ENCODE measurements around the gene SPATA31C1.
"Not testable (repeated sequence)": the region's sequence is repeated elsewhere in the genome, so short reads cannot be mapped to it uniquely, and the experiment has no call there.

SPATA31C1 gene

GRCh38 chr9:87894998-87895625 lies 22.6 kb upstream of the SPATA31C1 start:
- Mint-ChIP-seq H3K4me3 (no peak overlapping the region), H3K27me3 (peaks cover 8% of the 10 kb centered on the region), H3K9me3 (ENCODE audit: low read depth) (no peaks in the 10 kb centered on the region), H3K4me1 (ENCODE audit: low read depth) (no peaks in the 10 kb centered on the region), H3K36me3 (no peaks in the 10 kb centered on the region), H3K27ac (no peak overlapping the region)

- Mint-ChIP-seq H3K4me1 (ENCODE audit: low read depth) (no peaks in the 10 kb centered on the region), H3K9me3 (ENCODE audit: low read depth) (peaks cover 7% of the 10 kb centered on the region), H3K4me3 (no peak overlapping the region), H3K27ac (no peak overlapping the region), H3K27me3 (peaks cover 15% of the 10 kb centered on the region), H3K36me3 (peaks cover 4% of the 10 kb centered on the region)
These were observed 20.9 kb upstream of the SPATA31C1 start for GRCh38 chr9:87896891-87897290.

GRCh38 chr9:87898151-87898550 lies 19.6 kb upstream of the SPATA31C1 start:
- Mint-ChIP-seq H3K9me3 (ENCODE audit: low read depth) (peaks cover 7% of the 10 kb centered on the region), H3K27me3 (peaks cover 15% of the 10 kb centered on the region), H3K27ac (no peak overlapping the region), H3K36me3 (peaks cover 4% of the 10 kb centered on the region), H3K4me1 (ENCODE audit: low read depth) (no peaks in the 10 kb centered on the region), H3K4me3 (no peak overlapping the region)

- not testable (repeated sequence) for H3K4me3 Mint-ChIP-seq; H3K4me1 Mint-ChIP-seq (ENCODE audit: low read depth); H3K27ac Mint-ChIP-seq; H3K9me3 Mint-ChIP-seq (ENCODE audit: low read depth); H3K36me3 Mint-ChIP-seq
- H3K27me3 Mint-ChIP-seq, result peaks cover 20% of the 10 kb centered on the region
These were observed 15.4 kb upstream of the SPATA31C1 start for GRCh38 chr9:87902371-87902770.

GRCh38 chr9:87909310-87910041 lies 8.3 kb upstream of the SPATA31C1 start:
- Mint-ChIP-seq H3K4me1 (ENCODE audit: low read depth) (no peaks in the 10 kb centered on the region), H3K27ac (no peak overlapping the region), H3K36me3 (no peaks in the 10 kb centered on the region), H3K4me3 (no peak overlapping the region), H3K9me3 (ENCODE audit: low read depth) (no peaks in the 10 kb centered on the region), H3K27me3 (peaks cover 4% of the 10 kb centered on the region)

- Mint-ChIP-seq H3K4me1 (ENCODE audit: low read depth) (no peaks in the 10 kb centered on the region), H3K9me3 (ENCODE audit: low read depth) (no peaks in the 10 kb centered on the region), H3K27ac (no peak overlapping the region), H3K27me3 (no peaks in the 10 kb centered on the region), H3K36me3 (no peaks in the 10 kb centered on the region), H3K4me3 (no peak overlapping the region)
These were observed 6.9 kb upstream of the SPATA31C1 start for GRCh38 chr9:87910821-87911220.

GRCh38 chr9:87919013-87919412 lies 1.3 kb downstream of the SPATA31C1 start:
- H3K27ac Mint-ChIP-seq, H3K36me3 Mint-ChIP-seq, H3K4me3 Mint-ChIP-seq: not testable (repeated sequence)

GRCh38 chr9:87921561-87921960 lies 3.8 kb downstream of the SPATA31C1 start:
- not testable (repeated sequence) for H3K36me3 Mint-ChIP-seq; H3K9me3 Mint-ChIP-seq (ENCODE audit: low read depth); H3K27me3 Mint-ChIP-seq; H3K4me3 Mint-ChIP-seq; H3K4me1 Mint-ChIP-seq (ENCODE audit: low read depth); H3K27ac Mint-ChIP-seq

More at GRCh38 chr9:87919013-87919412, 1.3 kb downstream of the SPATA31C1 start:
- not testable (repeated sequence) for H3K27me3 Mint-ChIP-seq; H3K4me1 Mint-ChIP-seq (ENCODE audit: low read depth); H3K9me3 Mint-ChIP-seq (ENCODE audit: low read depth)

- H3K27ac Mint-ChIP-seq; H3K36me3 Mint-ChIP-seq; H3K4me3 Mint-ChIP-seq; H3K4me1 Mint-ChIP-seq (ENCODE audit: low read depth); H3K27me3 Mint-ChIP-seq; H3K9me3 Mint-ChIP-seq (ENCODE audit: low read depth): not testable (repeated sequence)
These were observed 5.2 kb downstream of the SPATA31C1 start for GRCh38 chr9:87923012-87923411.

GRCh38 chr9:87924851-87925250 lies 7.1 kb downstream of the SPATA31C1 start:
- not testable (repeated sequence) for H3K27me3 Mint-ChIP-seq; H3K9me3 Mint-ChIP-seq (ENCODE audit: low read depth); H3K4me3 Mint-ChIP-seq; H3K36me3 Mint-ChIP-seq; H3K27ac Mint-ChIP-seq; H3K4me1 Mint-ChIP-seq (ENCODE audit: low read depth)

- not testable (repeated sequence) for H3K4me1 Mint-ChIP-seq (ENCODE audit: low read depth); H3K9me3 Mint-ChIP-seq (ENCODE audit: low read depth); H3K4me3 Mint-ChIP-seq; H3K27me3 Mint-ChIP-seq; H3K36me3 Mint-ChIP-seq; H3K27ac Mint-ChIP-seq
These were observed 11.4 kb downstream of the SPATA31C1 start for GRCh38 chr9:87929152-87929551.

- H3K4me3 Mint-ChIP-seq; H3K9me3 Mint-ChIP-seq (ENCODE audit: low read depth); H3K4me1 Mint-ChIP-seq (ENCODE audit: low read depth); H3K27ac Mint-ChIP-seq; H3K36me3 Mint-ChIP-seq; H3K27me3 Mint-ChIP-seq: not testable (repeated sequence)
These were observed 16.7 kb downstream of the SPATA31C1 start for GRCh38 chr9:87934444-87934843.

GRCh38 chr9:87937352-87937751 lies 19.6 kb downstream of the SPATA31C1 start:
- not testable (repeated sequence) for H3K36me3 Mint-ChIP-seq; H3K4me1 Mint-ChIP-seq (ENCODE audit: low read depth); H3K27ac Mint-ChIP-seq; H3K4me3 Mint-ChIP-seq; H3K9me3 Mint-ChIP-seq (ENCODE audit: low read depth); H3K27me3 Mint-ChIP-seq

GRCh38 chr9:87937918-87938317 lies 20.2 kb downstream of the SPATA31C1 start:
- H3K4me1 Mint-ChIP-seq (ENCODE audit: low read depth); H3K27ac Mint-ChIP-seq; H3K9me3 Mint-ChIP-seq (ENCODE audit: low read depth); H3K4me3 Mint-ChIP-seq; H3K27me3 Mint-ChIP-seq; H3K36me3 Mint-ChIP-seq: not testable (repeated sequence)

- H3K27me3 Mint-ChIP-seq; H3K4me3 Mint-ChIP-seq; H3K36me3 Mint-ChIP-seq; H3K9me3 Mint-ChIP-seq (ENCODE audit: low read depth); H3K4me1 Mint-ChIP-seq (ENCODE audit: low read depth); H3K27ac Mint-ChIP-seq: not testable (repeated sequence)
These were observed 20.6 kb downstream of the SPATA31C1 start for GRCh38 chr9:87938336-87938735.

GRCh38 chr9:87939096-87939495 lies 21.3 kb downstream of the SPATA31C1 start:
- H3K4me3 Mint-ChIP-seq; H3K36me3 Mint-ChIP-seq; H3K4me1 Mint-ChIP-seq (ENCODE audit: low read depth); H3K27me3 Mint-ChIP-seq; H3K9me3 Mint-ChIP-seq (ENCODE audit: low read depth); H3K27ac Mint-ChIP-seq: not testable (repeated sequence)
